Psoas muscle (tissue), 8 donors: ENCODE measurements around the gene EHMT1. TPM values are rescaled to one million over a fixed set of nuclear protein-coding genes. Genes with fewer than 3 reads are reported as not detected.
"Not testable (repeated sequence)": the region's sequence is repeated elsewhere in the genome, so short reads cannot be mapped to it uniquely, and the experiment has no call there.

Experiments used
- ATAC-seq, 4 donors: fragments of 200-7000 bp; cut with Tn5 transposase; one replicate each; pipeline ENCODE4 v1.9.1; 2020; ENCODE audit warnings: moderate library complexity in 3 of 4, mild to moderate bottlenecking in 2 of 4
- DNase-seq, 2 donors: peaks; one replicate each; pipeline ENCODE4 v3.0.0-alpha.2; 2020
- H3K27ac ChIP-seq: fragments of 200-600 bp; one replicate; pipeline ENCODE4 v1.8.0; 2022
- H3K27me3 ChIP-seq, 3 donors: fragments of 200-600 bp in 1 of 3; one replicate each; pipeline versions ENCODE4 v1.6.1 to v1.8.0; 2013 to 2022; ENCODE audit warnings: low read length in 2 of 3, mild to moderate bottlenecking in 2 of 3, moderate library complexity in 1 of 3; ENCODE audit not compliant: insufficient read depth in 3 of 3
- H3K36me3 ChIP-seq, 2 donors: fragments of 200-600 bp in 1 of 2; one replicate each; pipeline versions ENCODE4 v1.6.1 to v1.8.0; 2013 to 2022; ENCODE audit warnings: low read depth in 1 of 2, mild to moderate bottlenecking in 1 of 2, moderate library complexity in 1 of 2; ENCODE audit not compliant: insufficient read depth in 1 of 2
- H3K4me1 ChIP-seq: fragments of 200-600 bp; one replicate; pipeline ENCODE4 v1.8.0; 2022
- H3K4me3 ChIP-seq: fragments of 200-600 bp; one replicate; pipeline ENCODE4 v1.8.0; 2022; ENCODE audit warnings: mild to moderate bottlenecking
- H3K9me3 ChIP-seq: fragments of 200-600 bp; one replicate; pipeline ENCODE4 v1.8.0; 2022
- CTCF ChIP-seq: fragments of 200-600 bp; IDR thresholded peaks from one replicate; pipeline ENCODE4 v1.8.0; 2022; ENCODE audit warnings: antibody characterized with exemption
- WGBS, 3 donors: extraction: QIAGEN DNeasy Blood & Tissue Kit; methylation state at CpG; one replicate each; pipeline versions ENCODE4 v1.1.6 to v1.1.7; 2013; 5-methylcytosine and 5-hydroxymethylcytosine counted together
- intact Hi-C, 2 donors: fragments of 100-400 bp; cut with DNase I; formaldehyde crosslinking; loops; one replicate each; pipeline versions ENCODE4 v1.11.0 to v1.14.2; 2022
- polyA plus RNA-seq, 3 donors: library from polyadenylated mRNA; stranded (reverse); fragments of 200-250 nt; gene quantifications; one replicate each; pipeline ENCODE4 v1.2.3, GENCODE V29; 2013
- total RNA-seq, 4 donors: library from RNA; stranded (reverse); fragmentation: NEBNext Ultra II Directional in 2 of 4; extraction: Animal tissue kit (Norgen Biotek cat#: 25700) in 2 of 4; gene quantifications; one replicate each; pipeline versions ENCODE4 v1.2.1 to v1.2.4, GENCODE V29; 2021 to 2023
- donor health status: healthy with polysubstance abuse.
- donor health status: DM: no; HTN: no; CAD: no; lungs with moderate emphysema.
- donor health status: Bipolar disorder and iron deficiency.
- donor health status: healthy.
- donor health status: DM: yes; HTN: yes; CAD: no.
- donor health status: DM: no; HTN: no; CAD: no.
- donor health status: DM: no; HTN: no; CAD: no.
- donor health status: DM: yes; HTN: yes; CAD: no.

EHMT1 gene
- total and polyA plus RNA-seq, 7 donors, result 29.0 to 49.6 (median 31.2) TPM

- WGBS, 3 donors, result 60 to 77% (median 63%) methylated on average over 12 of the region's 12 CpGs
- Histone ChIP-seq H3K4me3 (no peak overlapping the region), H3K27me3 (no peaks in the 10 kb centered on the region), H3K9me3 (no peaks in the 10 kb centered on the region), H3K27ac (peak overlapping the region; percentile 4), H3K36me3 (peaks cover 3 to 15% of the 10 kb centered on the region in 2 donors), H3K4me1 (peaks cover 24% of the 10 kb centered on the region)
- DNase-seq, result no peak
- ATAC-seq, result peak in 1 of 4 donors; percentile 59
- intact Hi-C loops, result no loop called here
- no peak for TF ChIP-seq CTCF
These were observed 91.9 kb downstream of the EHMT1 start for GRCh38 chr9:137710704-137711103.

- intact Hi-C loops, result no loop called here
- Histone ChIP-seq H3K4me1 (peaks cover 24% of the 10 kb centered on the region), H3K4me3 (no peak overlapping the region), H3K9me3 (no peaks in the 10 kb centered on the region), H3K36me3 (peaks cover 3 to 17% of the 10 kb centered on the region in 2 donors), H3K27me3 (no peaks in the 10 kb centered on the region), H3K27ac (no peak overlapping the region)
- 95 to 96% (median 96%) methylated on average over 15 to 18 of the region's 18 CpGs for WGBS, 3 donors
- peak in 1 of 4 donors; percentile 6 for ATAC-seq
- DNase-seq, result no peak
- TF ChIP-seq CTCF, result no peak
These were observed 92.9 kb downstream of the EHMT1 start for GRCh38 chr9:137711678-137712105.

- DNase-seq (peak in 1 of 2 donors; percentile 81), ATAC-seq (peak; percentile 82 to 94 (median 89))
- Histone ChIP-seq H3K27ac (peak overlapping the region; percentile 23), H3K4me1 (peaks cover 9% of the 10 kb centered on the region), H3K27me3 (no peaks in the 10 kb centered on the region), H3K36me3 (peaks cover 5 to 39% of the 10 kb centered on the region in 2 donors), H3K9me3 (no peaks in the 10 kb centered on the region), H3K4me3 (no peak overlapping the region)
- intact Hi-C loops, result no loop called here
- no peak for TF ChIP-seq CTCF
- WGBS, 3 donors, result 45 to 65% (median 59%) methylated on average over 12 of the region's 12 CpGs
These were observed 96.5 kb downstream of the EHMT1 start for GRCh38 chr9:137715321-137715720.

GRCh38 chr9:137715866-137716693 lies 97.3 kb downstream of the EHMT1 start:
- H3K36me3 ChIP-seq, result peaks cover 5 to 45% of the 10 kb centered on the region in 2 donors
- H3K4me3 ChIP-seq, H3K27ac ChIP-seq, H3K27me3 ChIP-seq, intact Hi-C loops, ATAC-seq, H3K9me3 ChIP-seq, H3K4me1 ChIP-seq, DNase-seq: not testable (repeated sequence)
- WGBS, 3 donors, result 84 to 88% (median 86%) methylated on average over 7 of the region's 7 CpGs

- WGBS, 3 donors, result 95 to 97% (median 97%) methylated on average over 25 of the region's 25 CpGs
- no peak for TF ChIP-seq CTCF
These were observed 98.0 kb downstream of the EHMT1 start for GRCh38 chr9:137716694-137717287.

More at GRCh38 chr9:137716694-137717287, 98.0 kb downstream of the EHMT1 start:
- intact Hi-C loops, result no loop called here
- H3K9me3 ChIP-seq, result no peaks in the 10 kb centered on the region
- DNase-seq (no peak), ATAC-seq (no peak)
- H3K4me3 ChIP-seq, result no peak overlapping the region
- peaks cover 3% of the 10 kb centered on the region for H3K4me1 ChIP-seq
- peaks cover 2 to 38% of the 10 kb centered on the region in 2 donors for H3K36me3 ChIP-seq
- no peaks in the 10 kb centered on the region for H3K27me3 ChIP-seq
- no peak overlapping the region for H3K27ac ChIP-seq
